ENCODE results near the gene SEL1L3.

The SEL1L3 gene

DNA sequence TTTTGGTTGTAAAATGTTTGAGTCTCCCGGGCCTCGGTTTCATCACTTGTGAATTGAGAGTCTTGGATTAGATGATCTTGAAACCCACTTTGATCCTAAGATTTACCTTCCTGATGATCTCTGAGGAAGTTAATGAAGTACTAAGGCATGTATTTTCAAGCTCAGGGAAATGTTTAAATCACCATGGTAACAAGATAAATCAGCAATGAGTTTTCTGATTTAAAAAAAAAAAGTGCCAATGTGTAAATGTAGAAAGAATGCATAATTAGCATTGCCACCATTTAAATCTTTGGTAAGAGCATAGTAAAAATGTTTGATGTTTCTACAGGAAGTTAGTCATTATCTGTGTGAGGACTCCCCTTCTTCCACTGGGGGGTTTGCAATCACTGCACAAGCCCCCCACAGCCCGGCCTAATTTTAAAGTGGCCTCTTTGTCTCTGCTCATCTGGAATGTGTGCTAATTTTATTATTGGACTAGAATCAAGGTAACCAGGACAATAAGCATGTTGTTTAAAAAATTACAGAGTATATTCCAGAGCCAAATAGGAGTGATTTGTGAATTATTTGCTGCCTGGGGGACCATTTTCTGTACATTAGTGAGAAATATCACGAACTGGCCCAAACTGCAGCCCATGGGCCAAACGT is 113.5 kb downstream of the SEL1L3 start:
- H3K4me3 Mint-ChIP-seq: no peak overlapping the region
- H3K4me1 Mint-ChIP-seq: peaks cover 29% of the 10 kb centered on the region
- H3K27ac Mint-ChIP-seq: no peak overlapping the region
- ATAC-seq: no peak
- peaks cover 60% of the 10 kb centered on the region for H3K36me3 Mint-ChIP-seq
- H3K9me3 Mint-ChIP-seq: no peaks in the 10 kb centered on the region
- no peaks in the 10 kb centered on the region for H3K27me3 Mint-ChIP-seq

DNA sequence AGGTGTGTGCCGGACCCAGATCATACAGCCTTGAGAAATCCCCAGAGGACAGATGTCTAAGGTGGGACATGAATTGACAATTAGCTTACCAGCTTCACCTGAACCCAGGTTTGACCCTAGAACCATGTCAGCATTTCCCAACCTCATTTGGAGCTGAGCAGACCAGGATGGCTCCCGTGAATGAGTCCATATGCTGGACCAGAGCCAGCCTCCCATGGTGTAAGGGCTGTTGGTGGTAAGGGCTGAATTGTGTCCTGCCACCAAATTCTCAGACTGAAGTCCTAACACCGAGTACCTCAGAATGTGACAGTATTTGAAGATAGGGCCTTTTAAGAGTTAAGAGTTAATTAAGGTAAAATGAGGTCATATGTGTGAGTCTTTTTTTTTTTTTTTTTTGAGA is 118.8 kb downstream of the SEL1L3 start:
- Mint-ChIP-seq H3K36me3 (peaks cover 40% of the 10 kb centered on the region), H3K9me3 (no peaks in the 10 kb centered on the region), H3K27ac (no peak overlapping the region), H3K4me3 (no peak overlapping the region), H3K4me1 (peaks cover 5% of the 10 kb centered on the region), H3K27me3 (no peaks in the 10 kb centered on the region)
- ATAC-seq: no peak

GRCh38 chr4:25729564-25729963 is 133.2 kb downstream of the SEL1L3 start:
- H3K36me3 Mint-ChIP-seq: peaks cover 16% of the 10 kb centered on the region
- peak overlapping the region; percentile 28 for H3K27ac Mint-ChIP-seq
- no peak for ATAC-seq
- peaks cover 45% of the 10 kb centered on the region for H3K4me1 Mint-ChIP-seq
- H3K9me3 Mint-ChIP-seq: peaks cover 3% of the 10 kb centered on the region
- H3K27me3 Mint-ChIP-seq: no peaks in the 10 kb centered on the region
- peak overlapping the region; percentile 24 for H3K4me3 Mint-ChIP-seq

DNA sequence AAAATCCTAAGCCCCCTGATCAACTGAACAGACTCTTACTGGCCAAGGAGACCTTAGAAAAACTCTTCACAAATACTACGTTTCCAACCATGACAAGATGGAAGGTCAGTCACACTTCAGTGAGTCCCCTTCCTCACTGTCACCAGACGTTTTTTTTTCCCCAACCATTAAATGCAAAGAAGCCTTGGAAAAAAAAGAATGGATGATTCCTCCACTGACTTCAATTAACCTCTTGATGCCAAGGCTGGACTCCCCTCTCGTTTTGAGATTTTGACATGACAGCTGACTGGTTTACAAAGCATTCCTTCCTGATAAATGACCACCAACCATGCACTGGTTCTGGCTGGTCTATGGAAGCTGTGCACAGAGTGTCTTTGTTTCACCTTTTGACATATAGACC is 133.9 kb downstream of the SEL1L3 start:
- peaks cover 3% of the 10 kb centered on the region for H3K9me3 Mint-ChIP-seq
- no peak overlapping the region for H3K4me3 Mint-ChIP-seq
- H3K36me3 Mint-ChIP-seq: peaks cover 16% of the 10 kb centered on the region
- H3K27me3 Mint-ChIP-seq: no peaks in the 10 kb centered on the region
- H3K27ac Mint-ChIP-seq: peak overlapping the region; percentile 59
- peaks cover 39% of the 10 kb centered on the region for H3K4me1 Mint-ChIP-seq
- ATAC-seq: no peak

GRCh38 chr4:25727711-25728493 is 134.9 kb downstream of the SEL1L3 start:
- H3K27me3 Mint-ChIP-seq: no peaks in the 10 kb centered on the region
- H3K36me3 Mint-ChIP-seq: peaks cover 16% of the 10 kb centered on the region
- peaks cover 3% of the 10 kb centered on the region for H3K9me3 Mint-ChIP-seq
- ATAC-seq: peak; percentile 69
- peaks cover 37% of the 10 kb centered on the region for H3K4me1 Mint-ChIP-seq
- no peak overlapping the region for H3K4me3 Mint-ChIP-seq
- peak overlapping the region; percentile 59 for H3K27ac Mint-ChIP-seq

- peaks cover 37% of the 10 kb centered on the region for H3K4me1 Mint-ChIP-seq
- peaks cover 16% of the 10 kb centered on the region for H3K36me3 Mint-ChIP-seq
- H3K27ac Mint-ChIP-seq: no peak overlapping the region
- peaks cover 3% of the 10 kb centered on the region for H3K9me3 Mint-ChIP-seq
- no peaks in the 10 kb centered on the region for H3K27me3 Mint-ChIP-seq
- H3K4me3 Mint-ChIP-seq: no peak overlapping the region
- no peak for ATAC-seq
These were observed 136.9 kb downstream of the SEL1L3 start for GRCh38 chr4:25725870-25726269.

GRCh38 chr4:25723409-25723808 is 139.4 kb downstream of the SEL1L3 start:
- H3K27ac Mint-ChIP-seq: no peak overlapping the region
- peaks cover 13% of the 10 kb centered on the region for H3K4me1 Mint-ChIP-seq
- H3K36me3 Mint-ChIP-seq: peaks cover 10% of the 10 kb centered on the region
- peaks cover 2% of the 10 kb centered on the region for H3K9me3 Mint-ChIP-seq
- ATAC-seq: no peak
- no peaks in the 10 kb centered on the region for H3K27me3 Mint-ChIP-seq
- no peak overlapping the region for H3K4me3 Mint-ChIP-seq

DNA sequence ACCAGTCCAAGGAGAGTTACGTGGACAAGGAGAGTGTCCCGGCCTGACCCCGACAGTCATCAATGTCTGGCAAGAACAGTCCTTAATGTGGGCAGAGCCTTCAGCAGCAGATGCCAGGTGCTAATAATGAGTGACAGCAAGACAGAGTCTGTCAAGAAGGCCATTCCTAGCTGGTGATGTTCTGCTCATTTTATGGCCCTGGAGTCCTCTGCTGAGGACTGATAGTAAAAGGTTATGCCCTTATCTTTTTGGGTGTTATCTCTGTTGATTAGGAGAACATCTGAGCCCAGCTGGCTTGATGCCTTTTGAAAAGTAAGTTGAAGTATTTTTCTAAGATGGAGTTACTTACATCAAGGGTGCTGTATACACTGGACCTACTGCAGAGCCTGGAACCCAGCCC is 139.8 kb downstream of the SEL1L3 start:
- no peak overlapping the region for H3K27ac Mint-ChIP-seq
- H3K36me3 Mint-ChIP-seq: peaks cover 10% of the 10 kb centered on the region
- H3K9me3 Mint-ChIP-seq: no peaks in the 10 kb centered on the region
- no peak for ATAC-seq
- H3K4me3 Mint-ChIP-seq: no peak overlapping the region
- H3K27me3 Mint-ChIP-seq: no peaks in the 10 kb centered on the region
- peaks cover 9% of the 10 kb centered on the region for H3K4me1 Mint-ChIP-seq

GRCh38 chr4:25713812-25714211 is 149.0 kb downstream of the SEL1L3 start:
- peaks cover 13% of the 10 kb centered on the region for H3K36me3 Mint-ChIP-seq
- no peak overlapping the region for H3K4me3 Mint-ChIP-seq
- ATAC-seq: no peak
- H3K9me3 Mint-ChIP-seq: peaks cover 4% of the 10 kb centered on the region
- H3K27me3 Mint-ChIP-seq: no peaks in the 10 kb centered on the region
- no peak overlapping the region for H3K27ac Mint-ChIP-seq
- H3K4me1 Mint-ChIP-seq: no peaks in the 10 kb centered on the region

- Mint-ChIP-seq H3K4me1 (no peaks in the 10 kb centered on the region), H3K4me3 (no peak overlapping the region), H3K9me3 (peaks cover 6% of the 10 kb centered on the region), H3K27ac (no peak overlapping the region), H3K36me3 (peaks cover 13% of the 10 kb centered on the region), H3K27me3 (no peaks in the 10 kb centered on the region)
- ATAC-seq: no peak
These were observed 150.2 kb downstream of the SEL1L3 start for GRCh38 chr4:25712611-25713010.

GRCh38 chr4:25710637-25711036 is 152.2 kb downstream of the SEL1L3 start:
- peaks cover 13% of the 10 kb centered on the region for H3K36me3 Mint-ChIP-seq
- no peak overlapping the region for H3K27ac Mint-ChIP-seq
- H3K9me3 Mint-ChIP-seq: peaks cover 6% of the 10 kb centered on the region
- no peaks in the 10 kb centered on the region for H3K4me1 Mint-ChIP-seq
- no peak overlapping the region for H3K4me3 Mint-ChIP-seq
- H3K27me3 Mint-ChIP-seq: no peaks in the 10 kb centered on the region
- no peak for ATAC-seq

DNA sequence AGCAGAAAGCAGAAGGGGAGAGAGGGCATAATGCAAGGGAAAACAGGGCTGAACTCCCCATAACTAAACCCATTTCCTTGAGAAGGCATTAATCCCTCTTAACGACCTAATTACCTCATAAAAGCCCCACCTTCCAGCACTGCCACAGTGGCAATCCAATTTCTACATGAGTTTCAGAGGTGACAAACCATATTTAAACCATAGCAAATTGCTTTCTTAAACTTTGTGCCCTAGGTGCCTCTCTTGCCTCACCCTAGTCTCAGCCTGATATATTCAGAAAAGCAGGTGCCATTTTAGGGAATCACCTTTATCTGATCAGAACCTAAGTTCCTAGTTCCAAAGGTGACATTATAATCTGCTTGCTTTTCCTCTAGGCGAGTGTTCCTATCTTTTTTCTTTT is 158.3 kb downstream of the SEL1L3 start:
- peaks cover 6% of the 10 kb centered on the region for H3K9me3 Mint-ChIP-seq
- ATAC-seq: no peak
- no peak overlapping the region for H3K27ac Mint-ChIP-seq
- no peak overlapping the region for H3K4me3 Mint-ChIP-seq
- H3K4me1 Mint-ChIP-seq: no peaks in the 10 kb centered on the region
- no peaks in the 10 kb centered on the region for H3K27me3 Mint-ChIP-seq
- H3K36me3 Mint-ChIP-seq: peaks cover 5% of the 10 kb centered on the region

- no peak overlapping the region for H3K27ac Mint-ChIP-seq
- no peaks in the 10 kb centered on the region for H3K27me3 Mint-ChIP-seq
- no peak for ATAC-seq
- no peaks in the 10 kb centered on the region for H3K4me1 Mint-ChIP-seq
- H3K4me3 Mint-ChIP-seq: no peak overlapping the region
- H3K36me3 Mint-ChIP-seq: no peaks in the 10 kb centered on the region
- H3K9me3 Mint-ChIP-seq: peaks cover 3% of the 10 kb centered on the region
These were observed 158.9 kb downstream of the SEL1L3 start for GRCh38 chr4:25703731-25704388.

DNA sequence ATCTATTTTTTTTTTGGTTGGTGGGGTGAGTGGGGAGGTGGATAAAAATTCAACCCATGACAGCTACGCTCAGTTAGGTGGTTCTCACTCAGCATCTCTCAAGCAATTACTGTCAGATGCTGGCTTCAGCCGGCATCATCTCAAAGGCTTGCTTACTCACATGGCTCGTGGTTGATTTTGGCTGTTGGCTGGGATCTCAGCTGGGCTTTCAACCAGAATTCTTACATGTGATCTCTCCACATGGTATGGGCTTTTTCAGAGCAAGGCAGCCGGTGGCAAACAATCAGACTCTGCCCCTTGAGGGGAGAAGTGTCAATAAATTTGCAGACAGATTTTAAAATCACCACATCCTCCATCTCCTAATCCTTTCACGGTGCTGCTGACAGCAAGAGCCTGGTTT is 159.9 kb downstream of the SEL1L3 start:
- Mint-ChIP-seq H3K27me3 (no peaks in the 10 kb centered on the region), H3K4me1 (no peaks in the 10 kb centered on the region)

GRCh38 chr4:25700661-25701060 is 162.1 kb downstream of the SEL1L3 start:
- no peaks in the 10 kb centered on the region for H3K36me3 Mint-ChIP-seq
- no peak for ATAC-seq
- H3K27me3 Mint-ChIP-seq: no peaks in the 10 kb centered on the region
- no peak overlapping the region for H3K27ac Mint-ChIP-seq
- H3K4me1 Mint-ChIP-seq: no peaks in the 10 kb centered on the region
- no peaks in the 10 kb centered on the region for H3K9me3 Mint-ChIP-seq
- H3K4me3 Mint-ChIP-seq: no peak overlapping the region

More for the DNA sequence above, 159.9 kb downstream of the SEL1L3 start:
- no peak for ATAC-seq
- H3K27ac Mint-ChIP-seq: no peak overlapping the region
- no peaks in the 10 kb centered on the region for H3K36me3 Mint-ChIP-seq
- H3K9me3 Mint-ChIP-seq: no peaks in the 10 kb centered on the region
- H3K4me3 Mint-ChIP-seq: no peak overlapping the region

DNA sequence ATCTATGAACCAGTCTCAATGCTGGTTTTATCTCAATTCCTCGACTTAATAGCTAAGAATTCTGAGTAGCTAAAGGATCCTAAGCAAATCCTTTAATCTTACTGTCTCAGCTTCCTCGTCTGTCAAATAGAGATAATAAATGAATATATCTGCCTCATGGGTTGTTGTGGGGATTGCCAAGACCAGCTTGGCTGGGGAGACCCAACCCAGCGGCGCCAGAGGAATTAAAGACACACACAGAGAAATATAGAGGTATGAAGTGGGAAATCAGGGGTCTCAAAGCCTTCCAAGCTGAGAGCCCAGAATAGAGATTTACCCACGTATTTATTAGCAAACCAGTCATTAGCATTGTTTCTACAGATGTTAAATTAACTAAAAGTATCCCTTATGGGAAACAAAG is 165.3 kb downstream of the SEL1L3 start:
- Mint-ChIP-seq H3K9me3 (no peaks in the 10 kb centered on the region), H3K27ac (no peak overlapping the region), H3K27me3 (no peaks in the 10 kb centered on the region), H3K4me1 (no peaks in the 10 kb centered on the region), H3K36me3 (no peaks in the 10 kb centered on the region), H3K4me3 (no peak overlapping the region)
- no peak for ATAC-seq

Data from stimulated activated memory B cell treated with anti-CD40 and anti-IgM and Interleukin-4, amounts not matched to agents 10 μg/mL and 1 μg/mL and 100 μg/mL, for 72 hours (primary cell).